ENCODE results near the gene SF3B4. TPM values are rescaled to one million over a fixed set of nuclear protein-coding genes. Genes with fewer than 3 reads are reported as not detected.
A peak's percentile ranks its signal among the peaks of the same experiment; 100 is the strongest.

The SF3B4 gene
- total and polyA plus RNA-seq, 12 donors, result 12.6 to 31.9 (median 24.3) TPM

- Histone ChIP-seq H3K9me3 (no peaks in the 10 kb centered on the region), H3K4me3 (no peak overlapping the region), H3K27ac (no peak overlapping the region), H3K4me1 (peaks cover 5 to 34% (median 30%) of the 10 kb centered on the region in 9 donors), H3K36me3 (peaks cover 0 to 58% (median 44%) of the 10 kb centered on the region in 9 donors), H3K27me3 (peaks cover 0 to 3% (median 0%) of the 10 kb centered on the region in 7 donors)
- no peak for ATAC-seq
- DNase-seq, result no peak
- no peak for TF ChIP-seq CTCF (IDR thresholded peaks at IDR 0.05)
- intact Hi-C loops (cut with DNase I), result loop anchor here in 1 of 10 donors (2.0 kb wide), 1 partner anchor 21 kb away; no protein-coding TSS in a partner anchor
- 80 to 85% methylated on average over 10 of the region's 10 CpGs for WGBS, 2 donors
Observed at GRCh38 chr1:149923626-149924025, 4.0 kb downstream of the SF3B4 start.

GRCh38 chr1:149917571-149918144 lies 9.9 kb downstream of the SF3B4 start, which contains the start of gene SV2A:
Gene SV2A, minus strand, starts transcription at chr1:149917844. Its CDS starts 4,004 bp downstream, at chr1:149913840.
- intact Hi-C loops (cut with DNase I), result no loop called here
- H3K27me3 ChIP-seq, result peaks cover 0 to 26% (median 6%) of the 10 kb centered on the region in 7 donors
- H3K9me3 ChIP-seq, result no peaks in the 10 kb centered on the region
- H3K36me3 ChIP-seq, result peaks cover 0 to 16% (median 5%) of the 10 kb centered on the region in 9 donors
- peaks cover 0 to 16% (median 0%) of the 10 kb centered on the region in 9 donors for H3K4me1 ChIP-seq
- ATAC-seq, result peak in 5 of 8 donors; percentile 24 to 68 (median 56)
- peak in 1 of 2 donors; percentile 26 for DNase-seq
- no peak within 1 kb of the TSS for H3K27ac ChIP-seq
- peak within 1 kb of the TSS; percentile 6 to 53 (median 48) for H3K4me3 ChIP-seq
- TF ChIP-seq CTCF (IDR thresholded peaks at IDR 0.05), result no peak
- WGBS, 2 donors, result 1 to 2% methylated on average over 24 of the region's 24 CpGs

GRCh38 chr1:149916898-149917252 lies 10.7 kb downstream of the SF3B4 start:
- H3K4me1 ChIP-seq, result peaks cover 0 to 16% (median 0%) of the 10 kb centered on the region in 9 donors
- peaks cover 0 to 26% (median 6%) of the 10 kb centered on the region in 7 donors for H3K27me3 ChIP-seq
- peaks cover 0 to 8% (median 0%) of the 10 kb centered on the region in 9 donors for H3K36me3 ChIP-seq
- no peaks in the 10 kb centered on the region for H3K9me3 ChIP-seq
- 17 to 19% methylated on average over 10 of the region's 10 CpGs for WGBS, 2 donors
- DNase-seq (no peak), ATAC-seq (peak in 1 of 8 donors; percentile 9)
- no peak overlapping the region for H3K27ac ChIP-seq
- intact Hi-C loops (cut with DNase I), result no loop called here
- no peak for TF ChIP-seq CTCF (IDR thresholded peaks at IDR 0.05)
- H3K4me3 ChIP-seq, result peak overlapping the region in 4 of 10 donors; percentile 46 to 53 (median 50)

GRCh38 chr1:149916193-149916897 lies 11.3 kb downstream of the SF3B4 start:
- Histone ChIP-seq H3K4me3 (peak overlapping the region in 1 of 10 donors; percentile 51), H3K27ac (no peak overlapping the region), H3K4me1 (peaks cover 0 to 16% (median 0%) of the 10 kb centered on the region in 9 donors), H3K27me3 (peaks cover 0 to 26% (median 6%) of the 10 kb centered on the region in 7 donors), H3K36me3 (peaks cover 0 to 3% (median 0%) of the 10 kb centered on the region in 9 donors), H3K9me3 (no peaks in the 10 kb centered on the region)
- 24 to 33% methylated on average over 9 of the region's 9 CpGs for WGBS, 2 donors
- intact Hi-C loops (cut with DNase I), result no loop called here
- TF ChIP-seq CTCF (IDR thresholded peaks at IDR 0.05), result no peak
- no peak for DNase-seq
- no peak for ATAC-seq
